NCI-H446 treated with DMSO at 0.1 percent for 48 hours (cell line): ENCODE data around the gene ZNF831.

Experiments used
- DNase-seq: peaks from one replicate; lab custom pipeline; 2025; lab: John Stamatoyannopoulos, UW

ZNF831 gene

DNA sequence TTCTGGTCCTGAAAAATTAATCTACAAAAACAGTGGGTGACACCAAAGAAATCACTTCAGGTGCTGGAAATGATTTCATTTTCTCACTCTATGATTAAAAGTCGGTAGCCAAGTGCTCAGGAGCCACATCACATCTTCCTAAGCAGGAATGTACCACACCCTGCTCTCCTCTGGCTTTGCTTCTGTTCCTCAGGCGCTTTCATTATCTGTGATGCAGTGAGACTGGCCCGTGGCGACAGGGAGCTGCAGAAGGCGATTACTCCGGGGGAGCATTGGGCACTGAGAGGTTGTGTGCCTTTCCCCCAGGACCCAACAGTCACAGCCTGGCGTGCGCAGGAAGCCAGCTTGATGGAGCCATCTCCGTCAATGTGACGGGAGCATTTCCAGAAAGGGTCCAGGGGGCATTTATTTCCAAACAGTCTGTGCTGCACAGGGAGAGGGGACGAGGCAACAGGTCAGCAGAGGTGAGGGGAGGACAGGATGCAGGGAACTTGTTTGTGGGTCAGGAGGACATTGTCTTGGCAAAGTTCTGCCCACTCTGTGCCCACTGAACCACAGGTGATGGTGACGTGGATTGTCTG, 5.6 kb upstream of the ZNF831 start:
- DNase-seq = no peak

DNA sequence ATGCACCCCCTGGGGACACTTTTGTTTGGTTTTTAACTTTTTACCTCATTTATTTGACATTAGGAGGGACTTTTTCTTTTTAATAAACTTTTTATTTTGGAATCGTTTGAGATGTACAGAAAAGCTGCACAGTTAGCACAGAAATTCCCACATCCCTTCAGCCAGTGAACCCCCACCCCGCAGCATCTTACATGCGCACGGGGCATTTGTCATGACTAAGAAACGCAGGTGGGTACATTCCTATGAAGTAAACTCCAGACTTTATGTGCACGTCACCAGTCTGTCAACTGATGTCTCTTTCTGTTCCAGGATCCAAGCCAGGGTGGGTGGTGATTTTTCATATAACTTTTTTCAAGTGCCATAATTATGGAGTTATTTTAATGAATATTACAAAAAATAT, 4.9 kb upstream of the ZNF831 start:
- no peak for DNase-seq

DNA sequence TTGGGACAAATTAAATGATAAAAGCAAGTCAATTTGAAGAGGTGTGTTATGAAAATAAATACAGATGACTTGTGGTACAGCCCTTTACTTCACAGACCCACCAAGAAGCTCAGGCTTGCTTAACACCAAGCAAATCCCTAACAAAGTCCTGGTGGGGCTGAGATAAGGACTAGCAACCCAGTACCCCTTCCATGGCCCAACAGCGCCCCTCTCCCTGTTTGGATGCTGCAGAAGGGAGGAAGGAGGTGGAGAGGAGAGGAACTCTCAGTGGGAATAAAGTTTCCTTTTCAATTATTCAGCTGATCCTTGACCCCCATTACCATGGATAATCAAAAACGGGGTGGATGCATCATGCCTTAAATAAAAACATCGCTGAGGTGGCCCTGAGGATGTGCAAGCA, 4.5 kb upstream of the ZNF831 start:
- DNase-seq = no peak

DNA sequence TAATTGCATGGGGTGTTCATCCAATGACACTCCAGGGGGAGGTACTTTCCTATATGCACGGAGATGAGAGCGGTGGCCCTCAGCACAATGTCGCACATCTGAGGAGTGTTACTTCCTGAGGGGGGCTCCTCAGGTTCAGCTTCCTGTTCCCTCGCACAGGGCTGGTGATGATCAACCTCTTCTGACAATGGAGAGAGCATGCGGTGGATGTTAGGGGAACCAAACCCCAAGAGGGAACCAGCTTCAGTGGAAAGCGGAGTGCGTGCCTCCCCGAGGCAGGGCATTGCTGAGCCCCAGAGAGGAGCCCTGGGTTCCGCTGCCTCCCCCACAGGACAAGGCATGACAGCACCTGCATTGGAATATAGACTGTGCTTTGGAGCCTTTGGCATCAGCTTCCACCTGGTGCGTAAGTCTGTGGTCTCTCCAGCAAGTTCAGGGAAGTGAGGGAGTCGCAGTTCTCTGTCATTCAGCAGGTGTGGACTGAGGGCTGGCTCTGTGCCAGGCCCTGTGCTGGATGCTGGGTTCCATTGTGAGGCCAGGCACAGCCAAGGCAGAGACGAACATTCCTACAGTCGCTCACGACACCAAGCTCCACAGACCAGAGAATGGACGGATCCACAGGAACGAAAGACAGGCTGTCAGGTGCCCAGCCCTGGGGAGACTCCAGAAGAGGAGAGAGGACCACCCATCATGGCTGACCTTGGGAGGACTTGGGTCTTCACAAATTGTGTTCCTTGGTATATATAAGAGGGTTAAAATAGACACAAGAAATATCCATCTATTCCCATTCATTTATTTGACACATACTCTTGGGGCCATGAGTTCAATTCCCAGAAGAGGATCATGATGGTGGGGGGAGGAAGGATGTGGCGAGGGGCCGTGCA, 3.9 kb upstream of the ZNF831 start:
- DNase-seq = no peak

DNA sequence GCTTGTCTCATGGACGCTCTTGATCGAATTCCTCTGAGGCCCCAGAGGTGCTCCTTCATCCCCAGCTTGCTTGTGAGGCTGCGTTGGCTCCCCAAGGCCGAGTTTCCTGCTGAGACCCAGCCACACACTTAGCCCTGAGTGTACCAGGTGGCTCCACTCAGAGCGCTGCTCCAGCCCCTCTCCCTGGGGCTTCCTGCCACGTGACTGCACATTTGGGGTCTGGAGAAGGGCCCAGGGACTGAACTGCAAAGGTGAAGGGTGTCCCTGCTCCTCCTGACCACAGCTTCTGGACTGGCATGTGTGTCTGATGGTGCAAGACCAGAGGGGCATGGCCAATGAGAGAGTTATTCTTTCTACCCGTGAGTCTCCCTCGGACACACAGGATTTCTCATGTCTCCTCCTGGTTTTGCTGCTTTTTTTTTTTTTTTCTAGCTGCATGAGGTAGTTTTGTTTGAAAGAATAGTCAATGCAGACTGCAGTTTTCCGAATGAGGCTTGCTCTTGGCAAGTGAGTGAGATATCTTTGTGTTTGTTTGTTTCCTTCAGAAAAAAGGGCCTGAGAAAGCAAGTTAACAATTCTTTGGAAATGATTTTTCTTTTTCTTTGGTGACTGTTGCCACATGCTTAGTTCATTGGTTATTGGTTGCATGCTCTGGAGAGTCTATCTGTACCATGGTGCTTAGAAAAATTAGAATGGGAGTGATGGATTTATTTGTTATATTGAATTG, 3.1 kb upstream of the ZNF831 start:
- DNase-seq = no peak

DNA sequence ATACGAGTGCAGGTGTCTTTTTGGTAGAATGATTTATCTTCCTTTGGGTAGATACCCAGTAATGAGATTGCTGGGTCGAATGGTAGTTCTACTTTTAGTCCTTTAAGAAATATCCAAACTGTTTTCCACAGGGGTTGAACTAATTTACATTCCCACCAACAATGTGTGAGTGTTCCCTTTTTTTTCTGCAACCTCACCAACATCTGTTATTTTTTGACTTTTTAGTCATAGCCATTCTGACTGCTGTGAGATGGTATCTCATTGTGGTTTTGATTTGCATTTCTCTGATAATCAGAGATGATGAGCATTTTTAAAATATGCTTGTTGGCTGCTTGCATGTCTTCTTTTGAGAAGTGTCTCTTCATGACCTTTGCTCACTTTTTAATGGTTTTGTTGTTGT, 1.9 kb upstream of the ZNF831 start:
- no peak for DNase-seq

DNA sequence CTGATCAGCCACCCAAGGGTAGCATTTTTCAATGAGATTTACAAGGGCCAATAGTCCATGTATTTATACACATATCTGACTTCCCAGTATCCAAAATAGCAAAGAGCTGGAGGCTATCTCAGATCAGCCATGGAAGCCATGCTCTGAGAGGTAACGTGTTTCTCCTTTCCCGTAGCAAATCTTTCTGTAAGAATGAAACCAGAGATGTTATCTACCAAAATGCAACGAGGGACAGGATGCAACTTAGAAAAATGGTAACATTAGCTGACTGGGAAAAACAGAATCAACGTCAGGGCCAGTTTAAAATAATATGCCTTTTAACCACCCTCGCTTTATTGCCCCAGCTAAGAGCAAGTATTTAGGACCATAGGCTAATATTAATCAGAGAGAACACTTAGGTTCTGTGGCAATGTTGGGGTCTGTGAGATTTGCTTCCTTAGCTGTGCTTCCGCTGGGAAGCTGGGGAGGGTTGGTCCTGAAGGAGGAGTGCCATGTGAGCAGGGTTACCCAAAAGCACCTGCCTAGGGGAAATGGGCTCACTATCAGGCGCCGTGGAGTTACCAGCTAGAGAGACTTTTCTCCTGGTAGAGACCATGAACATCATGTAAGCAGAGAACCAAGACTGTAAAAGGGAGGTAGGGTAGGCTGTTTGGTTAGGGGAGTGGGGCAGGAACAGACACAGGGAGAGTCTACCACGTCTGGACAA, 1.2 kb downstream of the ZNF831 start:
- DNase-seq = no peak

DNA sequence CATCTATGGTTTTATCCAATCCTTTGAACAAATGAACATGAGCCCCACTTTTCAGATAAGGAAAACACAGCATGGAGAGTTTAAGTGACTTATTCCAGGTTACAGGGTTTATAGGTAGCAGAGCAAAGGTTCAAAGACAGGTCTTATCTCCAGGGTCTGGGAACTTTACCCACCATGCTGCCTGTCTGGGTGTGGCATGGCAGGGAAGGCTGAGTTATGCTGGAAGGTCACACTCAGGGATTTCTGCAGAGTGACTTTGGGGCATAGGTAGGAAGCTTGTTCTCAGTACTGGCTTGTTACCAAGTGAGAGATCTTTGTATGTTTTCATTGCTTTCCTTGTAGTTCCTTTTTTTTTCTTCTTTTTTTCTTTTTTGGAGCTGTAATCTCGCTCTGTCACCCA, 1.8 kb downstream of the ZNF831 start:
- no peak for DNase-seq

DNA sequence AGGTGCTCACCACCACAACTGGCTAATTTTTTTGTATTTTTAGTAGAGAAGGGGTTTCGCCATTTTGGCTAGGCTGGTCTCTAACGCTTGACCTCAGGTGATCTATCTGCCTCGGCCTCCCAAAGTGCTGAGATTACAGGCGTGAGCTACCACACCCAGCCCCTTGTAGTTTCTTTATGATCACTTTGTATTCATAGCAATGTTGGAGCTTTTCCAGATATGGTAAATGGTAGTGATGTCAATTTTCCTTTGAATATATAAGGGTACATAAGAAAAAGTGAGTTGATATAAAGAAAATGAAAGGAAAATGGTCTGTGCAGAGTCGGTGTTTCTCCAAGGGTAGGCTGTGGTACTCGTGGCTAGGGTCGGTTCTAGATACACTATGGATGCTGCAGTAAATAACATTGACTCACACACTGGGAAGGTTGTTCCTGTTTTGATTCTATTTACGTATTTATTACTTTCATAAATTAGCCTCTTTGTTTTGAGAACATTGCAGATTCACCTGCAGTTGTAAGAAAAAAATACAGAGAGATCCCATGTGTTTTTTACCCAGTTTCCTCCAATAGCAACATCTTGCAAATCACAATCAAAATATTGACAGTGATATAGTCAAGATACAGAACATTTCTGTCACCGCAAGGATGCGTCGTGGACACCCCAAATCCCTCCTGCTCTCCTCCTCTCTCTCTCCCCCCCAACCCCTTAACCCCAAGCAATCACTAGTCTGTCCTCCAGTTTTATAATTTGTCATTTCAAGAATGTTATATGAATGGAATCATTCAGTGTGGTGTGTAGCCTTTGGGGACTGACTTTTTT, 2.5 kb downstream of the ZNF831 start:
- DNase-seq = no peak

DNA sequence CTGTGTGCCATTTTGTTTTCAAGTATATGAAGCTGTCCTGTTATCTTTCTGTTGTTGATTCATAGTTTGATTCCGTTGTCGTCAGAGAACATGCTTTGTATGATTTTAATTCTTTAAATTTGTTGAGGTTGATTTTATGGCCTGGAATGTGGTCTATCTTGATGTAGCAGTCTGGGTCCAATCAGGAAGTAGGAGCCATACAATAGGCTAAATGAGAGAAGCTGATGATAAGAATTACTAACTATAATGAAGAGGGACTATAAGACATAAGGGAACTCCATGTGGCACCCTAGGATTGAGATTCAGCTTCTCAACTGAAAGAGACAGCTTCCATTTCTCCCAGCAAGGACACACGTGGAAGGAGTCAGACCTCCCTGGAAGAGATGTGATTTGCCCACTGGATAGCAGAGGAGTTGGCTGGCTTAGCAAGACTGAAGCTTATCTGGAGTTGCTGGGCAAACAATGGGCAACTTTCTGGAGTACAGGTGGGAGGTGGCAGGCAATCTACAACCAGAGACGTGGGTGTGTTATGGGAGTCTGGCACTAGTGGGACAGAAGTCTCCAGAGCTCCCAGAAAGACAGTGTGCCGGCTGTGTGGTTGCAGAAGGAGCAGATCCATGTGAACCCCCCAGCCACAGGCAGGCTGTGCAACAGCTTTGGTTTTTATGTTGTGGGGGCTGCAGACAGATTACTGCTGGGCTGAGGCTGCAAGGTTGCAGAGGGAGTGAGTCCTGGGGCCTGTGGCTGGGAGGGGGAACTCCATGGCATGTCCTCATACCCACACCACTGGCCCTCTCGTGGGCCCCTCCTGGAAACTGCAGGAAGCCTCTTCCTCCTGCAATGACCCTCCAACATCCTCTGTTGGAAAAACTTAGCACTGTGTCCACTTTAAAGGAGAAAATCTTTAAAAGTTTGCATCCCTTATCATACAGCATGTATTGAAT, 7.1 kb downstream of the ZNF831 start:
- DNase-seq = no peak

DNA sequence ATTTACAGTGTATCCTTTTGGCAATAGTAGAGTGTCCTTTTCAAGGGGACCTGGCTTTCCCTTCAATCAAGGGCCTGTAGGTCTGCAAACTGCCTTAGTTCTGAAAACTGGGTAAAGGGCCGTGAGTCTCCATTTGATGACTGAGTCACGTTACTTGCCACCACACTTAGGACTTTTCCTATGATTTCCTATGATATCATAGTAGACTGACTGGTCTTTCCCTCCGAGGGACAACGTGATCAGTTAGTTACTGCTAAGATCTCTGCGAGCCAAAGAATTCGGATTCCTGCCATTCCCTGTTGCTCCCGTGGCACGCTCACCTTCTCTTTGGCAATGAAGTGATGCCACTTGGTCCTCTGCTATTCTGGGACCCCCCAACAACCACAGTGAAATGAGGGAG, 8.4 kb downstream of the ZNF831 start:
- no peak for DNase-seq

DNA sequence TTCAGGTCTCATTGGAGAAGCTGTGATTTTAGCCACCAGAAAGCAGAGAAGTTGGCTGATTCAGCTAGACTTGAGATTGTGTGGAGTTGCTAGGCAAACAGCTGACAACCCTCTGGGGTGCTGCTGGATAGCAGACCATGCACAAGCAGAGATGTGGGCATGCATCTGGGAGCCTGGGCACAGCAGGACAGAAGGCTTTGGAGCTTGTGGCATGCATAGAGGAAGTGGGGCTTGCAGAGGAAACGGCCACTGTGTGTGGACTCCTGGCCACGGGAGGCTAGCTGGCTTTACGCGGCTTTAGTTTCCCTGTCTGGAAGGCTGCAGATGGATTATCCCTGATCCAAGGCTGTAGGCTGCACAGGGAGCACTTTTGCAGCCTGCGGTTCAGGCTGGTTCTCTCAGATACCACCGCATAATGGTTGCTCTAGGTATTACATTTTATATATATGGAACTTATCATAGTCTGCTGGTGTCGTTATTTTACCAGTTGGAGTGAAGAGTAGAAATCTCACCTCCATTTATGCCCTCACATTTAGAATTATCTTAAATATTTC, 10.4 kb downstream of the ZNF831 start:
- no peak for DNase-seq

DNA sequence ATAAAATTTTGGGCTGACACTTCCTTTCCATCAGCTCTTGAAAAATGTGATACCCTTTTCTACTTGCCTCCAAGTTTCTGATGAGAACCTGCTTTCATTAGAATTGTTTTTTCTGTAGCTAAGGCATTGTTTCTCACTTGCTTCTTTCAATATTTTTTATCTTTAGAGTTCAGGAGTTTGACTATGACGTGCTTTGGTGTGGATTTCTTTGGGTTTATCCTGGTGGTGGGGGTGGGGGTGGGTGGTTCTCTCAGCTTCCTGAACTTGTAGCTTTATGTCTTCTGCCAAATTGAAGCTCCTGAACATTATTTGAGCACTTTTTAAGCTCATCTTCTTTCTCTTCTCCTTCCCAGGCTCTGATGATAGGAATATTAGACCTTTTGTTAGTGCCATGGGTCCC, 11.4 kb downstream of the ZNF831 start:
- DNase-seq = no peak

DNA sequence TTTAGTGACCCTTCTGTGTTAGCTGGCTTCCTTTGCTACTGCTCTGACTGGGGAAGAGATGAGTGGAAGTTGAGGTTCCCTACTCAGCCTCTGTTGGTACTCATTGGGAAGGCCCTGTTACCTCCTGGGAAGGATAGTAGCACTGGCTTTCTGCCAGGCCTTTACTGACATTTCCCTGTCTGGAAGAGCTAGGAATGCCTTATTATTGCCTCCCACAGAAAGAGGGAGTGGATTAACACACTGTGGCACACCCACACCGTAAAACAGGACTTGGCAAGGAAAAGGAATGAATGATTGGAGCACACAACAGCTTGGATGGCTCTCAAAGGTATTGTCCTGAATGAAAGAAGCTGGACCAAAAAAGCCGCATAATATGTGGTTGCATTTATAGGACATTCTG, 12.2 kb downstream of the ZNF831 start:
- no peak for DNase-seq

DNA sequence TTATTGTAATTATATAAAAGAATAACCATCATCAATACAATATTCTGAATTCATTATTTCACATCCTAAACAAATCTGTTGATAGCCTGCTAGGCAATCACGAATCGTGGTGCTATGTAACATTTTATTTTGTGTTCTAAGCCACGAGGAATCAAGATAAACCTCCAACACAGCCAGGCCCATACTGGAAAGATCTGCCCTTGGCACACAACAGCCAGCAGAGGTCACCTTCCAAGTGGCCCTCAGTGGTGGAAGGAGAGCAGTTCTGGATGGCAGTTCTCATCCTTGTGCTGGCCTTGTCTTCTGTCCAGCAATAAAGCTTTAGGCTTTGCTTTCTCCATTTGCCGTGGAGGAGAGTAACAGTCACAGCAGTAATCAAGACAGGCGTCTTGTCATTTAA, 13.2 kb downstream of the ZNF831 start:
- no peak for DNase-seq

DNA sequence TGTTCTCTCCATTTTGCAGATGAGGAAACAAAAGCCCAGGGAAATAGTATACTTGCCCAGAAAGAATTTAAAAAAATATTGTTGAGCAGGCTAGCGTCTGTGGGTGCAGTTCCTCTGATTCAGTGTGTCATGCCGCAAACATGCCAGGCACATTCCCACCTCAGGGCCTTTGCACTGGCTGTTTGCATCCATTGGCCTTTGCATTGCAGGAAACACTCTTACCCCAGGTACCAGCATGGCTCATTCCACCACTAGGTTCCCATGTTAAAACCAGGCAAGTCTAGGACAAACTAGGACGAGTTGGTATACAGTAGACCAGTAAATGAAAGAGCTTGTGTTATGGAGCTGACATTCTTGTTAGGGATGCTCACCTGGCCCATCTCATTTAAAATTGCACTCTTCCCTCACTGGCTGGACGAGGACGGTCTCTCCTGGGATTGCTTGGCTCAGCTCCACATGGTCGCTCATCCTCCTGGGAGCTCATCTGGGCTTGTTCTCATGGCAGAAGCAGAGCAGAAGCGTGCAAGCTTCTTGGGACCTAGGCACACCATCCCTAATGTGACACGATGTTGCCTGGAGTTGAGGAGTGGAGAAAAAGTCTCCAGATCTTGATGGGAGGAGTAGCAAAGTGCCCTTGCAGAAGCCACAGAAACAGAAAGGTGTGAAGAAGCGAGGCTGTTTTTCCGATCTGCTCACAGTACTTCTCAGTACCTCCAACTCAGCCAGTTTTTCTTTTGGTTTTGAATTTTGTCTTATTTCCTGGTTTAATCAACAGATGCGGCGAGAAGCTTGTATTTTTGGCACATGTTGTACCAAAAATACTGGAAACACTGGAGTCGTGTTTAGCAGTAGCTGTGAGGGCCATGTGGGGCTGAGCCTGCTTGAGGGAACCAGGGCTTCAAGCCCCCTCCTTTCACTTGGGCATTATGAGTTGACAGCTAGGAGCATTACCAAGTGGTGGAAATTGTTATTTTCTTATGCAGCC, 13.9 kb downstream of the ZNF831 start:
- DNase-seq = no peak

DNA sequence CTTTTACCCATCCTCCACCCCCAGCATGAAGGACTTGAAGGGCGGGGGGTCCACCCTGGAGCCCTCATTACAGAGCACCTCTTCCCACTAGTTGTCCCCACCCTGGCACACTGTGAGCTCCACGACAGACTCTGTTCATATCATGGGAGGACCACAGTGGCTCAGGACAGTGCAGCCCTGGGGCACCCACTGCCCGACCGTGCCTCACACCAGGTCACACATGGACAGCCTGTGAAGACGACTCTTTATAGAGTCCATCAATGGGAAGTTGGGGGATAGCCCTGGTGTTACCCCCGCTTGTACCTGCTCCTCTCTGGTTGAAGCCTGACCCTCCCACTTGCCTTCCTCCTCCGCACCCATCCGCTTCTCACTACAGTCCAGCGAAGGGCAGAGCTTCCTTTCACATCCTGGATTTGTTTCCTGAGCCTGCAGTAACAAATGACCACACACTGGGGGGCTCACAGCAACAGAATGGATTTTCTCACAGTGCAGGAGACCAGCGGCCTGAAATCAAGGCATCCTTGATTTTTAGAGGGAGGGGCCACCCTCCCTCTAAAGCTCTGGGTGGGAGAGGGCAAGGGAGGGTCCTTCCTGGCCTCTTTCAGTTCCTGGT, 15.5 kb downstream of the ZNF831 start:
- DNase-seq = no peak

DNA sequence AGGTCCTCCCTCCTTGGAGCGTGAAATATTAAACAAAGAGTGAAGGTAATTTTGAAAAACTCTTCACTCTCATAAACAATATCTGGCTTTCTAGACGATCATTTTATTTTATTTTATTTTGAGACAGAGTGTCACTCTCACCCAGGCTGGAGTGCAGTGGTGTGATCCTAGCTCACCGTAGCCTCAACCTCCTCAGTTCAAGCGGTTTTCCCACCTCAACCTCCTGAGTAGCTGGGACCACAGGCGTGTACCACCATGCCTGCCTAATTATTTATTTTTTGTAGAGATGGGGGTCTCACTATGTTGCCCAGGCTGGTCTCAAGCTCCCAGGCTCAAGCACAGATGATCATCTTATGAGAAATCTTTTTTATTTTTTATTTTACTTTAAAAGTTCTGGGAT, 16.4 kb downstream of the ZNF831 start:
- no peak for DNase-seq

DNA sequence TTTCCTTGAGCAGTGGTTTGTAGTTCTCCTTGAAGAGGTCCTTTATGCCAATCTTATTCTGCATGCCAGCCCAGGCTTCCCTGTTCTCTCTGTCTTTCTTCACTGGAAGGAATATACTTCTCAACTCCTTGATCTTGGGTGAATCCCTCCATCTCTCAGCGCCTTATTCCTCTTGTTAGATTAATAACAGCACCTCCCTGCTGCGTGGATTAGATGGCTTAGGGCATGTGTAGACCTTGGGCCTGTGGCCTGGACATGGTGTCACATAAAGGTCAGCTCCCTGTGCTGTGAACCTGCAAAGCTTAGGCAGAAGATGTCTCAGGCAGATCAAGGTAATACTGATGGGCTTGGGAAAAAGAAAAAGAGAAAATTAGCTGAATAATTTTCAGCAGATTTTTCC, 18.3 kb downstream of the ZNF831 start:
- no peak for DNase-seq
